Testis (tissue), 3 donors: Measurements from ENCODE around the gene SLC24A5. TPM values are rescaled to one million over a fixed set of nuclear protein-coding genes. Genes with fewer than 3 reads are reported as not detected.

Source experiments
- DNase-seq: peaks from one replicate; pipeline ENCODE4 v3.0.0-alpha.2; 2019
- H3K27ac ChIP-seq, 2 donors: fragments of 200-600 bp; sonication (generic); one replicate each; pipeline ENCODE4 v1.5.1; 2019
- H3K27me3 ChIP-seq: fragments of 200-600 bp; sonication (generic); one replicate; pipeline ENCODE4 v1.5.1; 2019
- H3K36me3 ChIP-seq: fragments of 200-600 bp; sonication (generic); one replicate; pipeline ENCODE4 v1.5.1; 2017; ENCODE audit warnings: low read depth; ENCODE audit errors: missing control alignments
- H3K4me1 ChIP-seq: fragments of 200-600 bp; sonication (generic); one replicate; pipeline ENCODE4 v1.5.1; 2019
- H3K4me3 ChIP-seq, 2 donors: fragments of 200-600 bp; sonication (generic); one replicate each; pipeline ENCODE4 v1.5.1; 2017 to 2019
- H3K9me3 ChIP-seq: fragments of 200-600 bp; sonication (generic); one replicate; pipeline ENCODE4 v1.5.1; 2017
- POLR2A ChIP-seq: fragments of 450-650 bp; IDR thresholded peaks from one replicate; pipeline ENCODE4 v1.6.1; 2017; ENCODE audit warnings: antibody characterized with exemption, mild to moderate bottlenecking, moderate library complexity
- WGBS, 2 donors: methylation state at CpG; one replicate each; pipeline ENCODE4 v1.1.5; 2018; 5-methylcytosine and 5-hydroxymethylcytosine counted together
- intact Hi-C: fragments of 100-400 bp; cut with DNase I; formaldehyde crosslinking; loops from one replicate; pipeline ENCODE4 v1.15.1; 2023; ENCODE audit warnings: low total_unique reads
- polyA plus RNA-seq: library from polyadenylated mRNA; stranded (reverse); fragments of 350-450 nt; fragmentation: Illumina TruSeq; extraction: RNeasy Lipid Tissue Mini Kit (QIAGEN cat#74804); gene quantifications from one replicate; pipeline ENCODE4 v1.2.3, GENCODE V29; 2014; ENCODE audit warnings: low read depth, low replicate concordance; ENCODE audit not compliant: insufficient read depth
- total RNA-seq, 2 donors: library from RNA; depleted of rRNA; stranded (reverse); fragments of >200 nt; gene quantifications; one replicate each; pipeline ENCODE4 v1.2.3, GENCODE V29; 2016
- TF ChIP-seq, protein P1 (sequence below), 3 experiments: fragments of 450-650 bp in 2 of 3; fragments of 200-600 bp in 1 of 3; sonication (generic) in 1 of 3; IDR thresholded peaks; one replicate each; pipeline ENCODE4 v1.5.1; 2016 to 2019; ENCODE audit warnings: antibody characterized with exemption in 3 of 3, mild to moderate bottlenecking in 2 of 3, moderate library complexity in 1 of 3

Gene SLC24A5
- total and polyA plus RNA-seq, 3 donors from 2014 or later: 0.63 to 1.8 TPM; not detected in 1

- Histone ChIP-seq H3K4me3 (no peak overlapping the region), H3K27me3 (no peaks in the 10 kb centered on the region), H3K4me1 (no peaks in the 10 kb centered on the region), H3K36me3 (no peaks in the 10 kb centered on the region), H3K9me3 (no peaks in the 10 kb centered on the region), H3K27ac (no peak overlapping the region)
- TF ChIP-seq POLR2A: no peak
- TF ChIP-seq, protein P1, sequence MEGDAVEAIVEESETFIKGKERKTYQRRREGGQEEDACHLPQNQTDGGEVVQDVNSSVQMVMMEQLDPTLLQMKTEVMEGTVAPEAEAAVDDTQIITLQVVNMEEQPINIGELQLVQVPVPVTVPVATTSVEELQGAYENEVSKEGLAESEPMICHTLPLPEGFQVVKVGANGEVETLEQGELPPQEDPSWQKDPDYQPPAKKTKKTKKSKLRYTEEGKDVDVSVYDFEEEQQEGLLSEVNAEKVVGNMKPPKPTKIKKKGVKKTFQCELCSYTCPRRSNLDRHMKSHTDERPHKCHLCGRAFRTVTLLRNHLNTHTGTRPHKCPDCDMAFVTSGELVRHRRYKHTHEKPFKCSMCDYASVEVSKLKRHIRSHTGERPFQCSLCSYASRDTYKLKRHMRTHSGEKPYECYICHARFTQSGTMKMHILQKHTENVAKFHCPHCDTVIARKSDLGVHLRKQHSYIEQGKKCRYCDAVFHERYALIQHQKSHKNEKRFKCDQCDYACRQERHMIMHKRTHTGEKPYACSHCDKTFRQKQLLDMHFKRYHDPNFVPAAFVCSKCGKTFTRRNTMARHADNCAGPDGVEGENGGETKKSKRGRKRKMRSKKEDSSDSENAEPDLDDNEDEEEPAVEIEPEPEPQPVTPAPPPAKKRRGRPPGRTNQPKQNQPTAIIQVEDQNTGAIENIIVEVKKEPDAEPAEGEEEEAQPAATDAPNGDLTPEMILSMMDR (IDR thresholded peaks at IDR 0.05): peak in 2 of 3 experiments; percentile 28 to 38
- intact Hi-C loops: no loop called here
- WGBS, 2 donors: 62 to 68% methylated on average over 6 of the region's 6 CpGs
- peak; percentile 20 for DNase-seq
Observed at GRCh38 chr15:48084759-48085590, 35.8 kb upstream of the SLC24A5 start.

DNA sequence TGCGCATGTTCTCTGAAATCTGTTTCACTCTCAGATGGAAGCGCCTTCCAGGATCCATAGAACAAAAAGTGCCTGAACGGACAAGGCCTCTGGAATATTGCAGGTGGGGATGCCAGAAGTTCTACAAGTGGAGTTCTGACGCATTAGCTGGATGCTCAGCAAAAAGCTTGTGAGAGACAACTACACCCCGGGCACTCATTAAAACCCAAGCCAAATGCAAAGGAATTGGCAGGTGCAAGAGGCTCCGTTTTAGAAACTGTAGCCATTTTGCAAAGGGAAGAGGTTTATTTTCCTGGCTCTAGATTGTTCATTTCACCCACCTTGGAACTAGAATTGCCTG, 35.2 kb upstream of the SLC24A5 start:
- no peak overlapping the region for H3K4me3 ChIP-seq
- H3K4me1 ChIP-seq: no peaks in the 10 kb centered on the region
- TF ChIP-seq, protein P1 (IDR thresholded peaks at IDR 0.05): no peak
- TF ChIP-seq POLR2A: no peak
- H3K27ac ChIP-seq: no peak overlapping the region
- no peaks in the 10 kb centered on the region for H3K27me3 ChIP-seq
- 77 to 82% methylated on average over 6 of the region's 6 CpGs for WGBS, 2 donors
- intact Hi-C loops: no loop called here
- no peaks in the 10 kb centered on the region for H3K36me3 ChIP-seq
- no peak for DNase-seq
- H3K9me3 ChIP-seq: no peaks in the 10 kb centered on the region

DNA sequence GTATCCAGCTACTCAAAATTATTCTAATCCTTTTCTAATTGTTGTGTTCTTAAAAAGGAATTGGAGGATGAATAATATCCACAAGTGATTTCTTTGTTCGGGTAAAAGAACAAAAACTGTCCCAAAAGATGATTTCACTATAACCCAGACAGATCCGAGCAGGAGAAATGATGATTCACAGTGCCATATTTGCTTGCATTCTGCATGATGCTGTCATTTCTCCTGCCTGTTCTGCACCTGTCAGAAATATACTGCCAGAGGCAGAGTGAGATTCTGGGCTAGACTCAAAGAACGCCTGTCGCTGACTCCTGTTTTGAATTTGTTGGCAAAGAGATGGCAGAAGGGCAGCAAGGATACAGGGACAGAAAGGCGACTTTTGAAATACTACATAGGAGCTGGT, 34.7 kb upstream of the SLC24A5 start:
- Histone ChIP-seq H3K4me3 (no peak overlapping the region), H3K4me1 (no peaks in the 10 kb centered on the region), H3K27ac (no peak overlapping the region), H3K27me3 (no peaks in the 10 kb centered on the region), H3K9me3 (no peaks in the 10 kb centered on the region), H3K36me3 (no peaks in the 10 kb centered on the region)
- no peak for DNase-seq
- intact Hi-C loops: no loop called here
- TF ChIP-seq, protein P1 (IDR thresholded peaks at IDR 0.05): no peak
- no peak for TF ChIP-seq POLR2A
- 58 to 67% methylated on average over 5 of the region's 5 CpGs for WGBS, 2 donors

DNA sequence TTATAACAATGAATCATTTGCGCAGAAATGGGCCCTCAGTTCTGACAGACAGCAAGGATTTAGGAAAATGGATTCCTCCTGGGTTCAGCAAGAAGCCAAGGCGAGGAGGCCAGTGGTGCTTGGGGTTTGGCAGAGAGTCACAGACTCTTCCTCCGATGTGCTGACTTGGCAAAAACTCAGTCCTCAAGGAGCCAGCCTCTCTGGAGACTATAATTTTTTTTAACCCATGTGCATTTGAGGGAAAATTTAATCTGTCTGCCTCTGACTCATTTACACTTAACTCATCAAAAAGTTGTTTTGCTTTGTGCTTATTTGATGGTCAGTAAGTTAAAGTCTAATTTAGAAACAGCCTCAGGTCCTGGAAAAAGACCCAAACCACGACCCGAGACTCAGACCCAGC, 34.2 kb upstream of the SLC24A5 start:
- no peaks in the 10 kb centered on the region for H3K4me1 ChIP-seq
- DNase-seq: no peak
- H3K4me3 ChIP-seq: no peak overlapping the region
- H3K27ac ChIP-seq: no peak overlapping the region
- intact Hi-C loops: no loop called here
- H3K9me3 ChIP-seq: no peaks in the 10 kb centered on the region
- WGBS, 2 donors: 38 to 46% methylated on average over 5 of the region's 5 CpGs
- H3K36me3 ChIP-seq: no peaks in the 10 kb centered on the region
- TF ChIP-seq, protein P1 (IDR thresholded peaks at IDR 0.05): no peak
- no peak for TF ChIP-seq POLR2A
- H3K27me3 ChIP-seq: no peaks in the 10 kb centered on the region

GRCh38 chr15:48087844-48088243, 32.9 kb upstream of the SLC24A5 start:
- WGBS, 2 donors: 88 to 90% methylated on average over 3 of the region's 3 CpGs
- DNase-seq: no peak
- H3K4me3 ChIP-seq: no peak overlapping the region
- no peaks in the 10 kb centered on the region for H3K36me3 ChIP-seq
- intact Hi-C loops: no loop called here
- H3K27ac ChIP-seq: no peak overlapping the region
- H3K27me3 ChIP-seq: no peaks in the 10 kb centered on the region
- no peak for TF ChIP-seq POLR2A
- TF ChIP-seq, protein P1 (IDR thresholded peaks at IDR 0.05): no peak
- H3K9me3 ChIP-seq: no peaks in the 10 kb centered on the region
- H3K4me1 ChIP-seq: no peaks in the 10 kb centered on the region
